ENCODE results near the gene TEAD1.

Gene TEAD1

DNA sequence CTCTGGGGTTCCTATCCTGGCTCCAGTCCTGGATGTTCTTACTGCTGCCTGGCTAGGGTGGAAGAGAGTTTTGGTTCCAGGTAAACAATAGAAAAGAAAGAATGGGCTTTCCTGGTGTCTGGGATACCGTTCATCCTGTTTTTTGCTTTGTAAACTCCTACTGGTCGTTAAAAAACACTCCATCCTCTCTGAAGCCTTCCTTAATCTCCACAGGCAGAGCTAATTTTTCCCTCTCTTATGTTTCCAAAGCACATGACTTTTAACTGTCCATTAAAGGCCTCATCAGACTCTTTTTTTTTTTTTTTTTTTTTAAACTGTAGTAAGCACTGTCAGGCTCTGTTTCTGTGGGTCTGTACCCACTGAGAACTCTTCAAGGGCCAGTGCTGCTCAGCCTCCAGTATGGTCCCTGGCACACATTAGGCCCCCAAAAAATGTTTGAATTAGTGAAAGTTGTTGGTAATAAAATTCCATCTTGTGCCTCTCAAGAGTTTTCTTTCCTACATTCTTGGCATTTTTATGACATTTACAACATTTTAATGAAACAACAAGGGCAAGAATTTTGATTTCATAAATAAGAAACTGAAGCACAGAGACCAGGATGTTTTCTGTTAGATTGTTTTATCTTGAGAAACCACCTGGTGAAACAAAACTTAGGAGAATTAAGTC is 104.2 kb downstream of the TEAD1 start:
- DNase-seq (ENCODE audit: low spot score): no peak
- in situ Hi-C loops (cut with MboI; ENCODE audit: low sequenced_read_pairs, unreplicated experiment): no loop called here
- TF ChIP-seq, protein P1, sequence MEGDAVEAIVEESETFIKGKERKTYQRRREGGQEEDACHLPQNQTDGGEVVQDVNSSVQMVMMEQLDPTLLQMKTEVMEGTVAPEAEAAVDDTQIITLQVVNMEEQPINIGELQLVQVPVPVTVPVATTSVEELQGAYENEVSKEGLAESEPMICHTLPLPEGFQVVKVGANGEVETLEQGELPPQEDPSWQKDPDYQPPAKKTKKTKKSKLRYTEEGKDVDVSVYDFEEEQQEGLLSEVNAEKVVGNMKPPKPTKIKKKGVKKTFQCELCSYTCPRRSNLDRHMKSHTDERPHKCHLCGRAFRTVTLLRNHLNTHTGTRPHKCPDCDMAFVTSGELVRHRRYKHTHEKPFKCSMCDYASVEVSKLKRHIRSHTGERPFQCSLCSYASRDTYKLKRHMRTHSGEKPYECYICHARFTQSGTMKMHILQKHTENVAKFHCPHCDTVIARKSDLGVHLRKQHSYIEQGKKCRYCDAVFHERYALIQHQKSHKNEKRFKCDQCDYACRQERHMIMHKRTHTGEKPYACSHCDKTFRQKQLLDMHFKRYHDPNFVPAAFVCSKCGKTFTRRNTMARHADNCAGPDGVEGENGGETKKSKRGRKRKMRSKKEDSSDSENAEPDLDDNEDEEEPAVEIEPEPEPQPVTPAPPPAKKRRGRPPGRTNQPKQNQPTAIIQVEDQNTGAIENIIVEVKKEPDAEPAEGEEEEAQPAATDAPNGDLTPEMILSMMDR (IDR thresholded peaks at IDR 0.05; ENCODE audit: borderline replicate concordance, control extremely low read depth, extremely low read depth, insufficient read depth, missing control alignments): no peak

GRCh38 chr11:12783765-12784164 is 109.5 kb downstream of the TEAD1 start:
- DNase-seq (ENCODE audit: low spot score): no peak
- in situ Hi-C loops (cut with MboI; ENCODE audit: low sequenced_read_pairs, unreplicated experiment): no loop called here
- TF ChIP-seq, protein P1 (IDR thresholded peaks at IDR 0.05; ENCODE audit: borderline replicate concordance, control extremely low read depth, extremely low read depth, insufficient read depth, missing control alignments): no peak

GRCh38 chr11:12784445-12784844 is 110.2 kb downstream of the TEAD1 start:
- in situ Hi-C loops (cut with MboI; ENCODE audit: low sequenced_read_pairs, unreplicated experiment): no loop called here
- no peak for DNase-seq (ENCODE audit: low spot score)
- TF ChIP-seq, protein P1 (IDR thresholded peaks at IDR 0.05; ENCODE audit: borderline replicate concordance, control extremely low read depth, extremely low read depth, insufficient read depth, missing control alignments): no peak

- TF ChIP-seq, protein P1 (IDR thresholded peaks at IDR 0.05; ENCODE audit: borderline replicate concordance, control extremely low read depth, extremely low read depth, insufficient read depth, missing control alignments): no peak
- in situ Hi-C loops (cut with MboI; ENCODE audit: low sequenced_read_pairs, unreplicated experiment): no loop called here
- no peak for DNase-seq (ENCODE audit: low spot score)
Observed at GRCh38 chr11:12784987-12785386, 110.8 kb downstream of the TEAD1 start.

GRCh38 chr11:12785901-12786300 is 111.7 kb downstream of the TEAD1 start:
- DNase-seq (ENCODE audit: low spot score): no peak
- in situ Hi-C loops (cut with MboI; ENCODE audit: low sequenced_read_pairs, unreplicated experiment): no loop called here
- TF ChIP-seq, protein P1 (IDR thresholded peaks at IDR 0.05; ENCODE audit: borderline replicate concordance, control extremely low read depth, extremely low read depth, insufficient read depth, missing control alignments): no peak

- TF ChIP-seq, protein P1 (IDR thresholded peaks at IDR 0.05; ENCODE audit: borderline replicate concordance, control extremely low read depth, extremely low read depth, insufficient read depth, missing control alignments): no peak
- in situ Hi-C loops (cut with MboI; ENCODE audit: low sequenced_read_pairs, unreplicated experiment): no loop called here
- no peak for DNase-seq (ENCODE audit: low spot score)
Observed at GRCh38 chr11:12786450-12786849, 112.2 kb downstream of the TEAD1 start.
